Fibroblast of skin of abdomen (primary cell): Measurements from ENCODE around the gene ATG10.
"Not testable (repeated sequence)": the region's sequence is repeated elsewhere in the genome, so short reads cannot be mapped to it uniquely, and the experiment has no call there.

Source experiments
- DNase-seq: peaks from one replicate; pipeline ENCODE4 v3.0.0-alpha.2; 2013

The ATG10 gene

DNA sequence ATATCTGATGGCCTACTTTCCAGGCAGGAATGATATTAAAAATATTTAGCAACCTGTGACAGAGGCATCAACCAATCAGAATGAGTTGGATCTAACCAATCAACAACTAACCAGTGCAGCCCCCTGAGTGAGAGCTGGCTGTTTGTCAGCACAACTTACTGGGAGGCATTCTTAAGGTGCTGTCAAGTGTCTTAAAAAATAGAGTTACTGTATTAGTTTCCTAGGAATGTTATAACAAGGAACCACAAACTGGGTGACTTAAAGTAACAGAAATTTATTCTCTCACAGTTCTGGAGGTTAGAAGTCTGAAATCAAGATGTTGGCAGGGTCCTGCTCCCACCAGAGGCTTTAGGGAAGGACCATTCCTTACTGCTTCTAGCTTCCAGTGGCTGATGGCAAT, 85.2 kb downstream of the ATG10 start:
- peak; percentile 20 for DNase-seq

DNA sequence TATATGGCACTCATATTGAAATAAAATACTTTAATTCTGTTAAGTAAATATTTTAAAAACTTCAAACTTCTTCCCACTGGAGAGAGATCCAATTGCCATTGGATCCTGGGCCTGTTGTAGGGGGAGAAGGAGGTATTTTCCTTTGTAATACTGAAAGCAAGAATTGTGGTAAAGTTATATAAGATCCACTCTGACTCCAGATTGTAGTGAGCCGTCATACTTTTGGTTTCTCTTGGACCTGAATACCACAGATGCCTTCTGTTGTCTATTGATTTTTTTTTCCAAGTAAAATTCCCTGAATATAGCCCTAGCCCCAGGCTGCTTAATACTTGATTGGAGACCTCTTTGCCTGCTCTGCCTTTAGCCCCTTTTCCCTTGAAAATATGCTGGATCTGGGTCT, 86.9 kb downstream of the ATG10 start:
- peak; percentile 32 for DNase-seq

DNA sequence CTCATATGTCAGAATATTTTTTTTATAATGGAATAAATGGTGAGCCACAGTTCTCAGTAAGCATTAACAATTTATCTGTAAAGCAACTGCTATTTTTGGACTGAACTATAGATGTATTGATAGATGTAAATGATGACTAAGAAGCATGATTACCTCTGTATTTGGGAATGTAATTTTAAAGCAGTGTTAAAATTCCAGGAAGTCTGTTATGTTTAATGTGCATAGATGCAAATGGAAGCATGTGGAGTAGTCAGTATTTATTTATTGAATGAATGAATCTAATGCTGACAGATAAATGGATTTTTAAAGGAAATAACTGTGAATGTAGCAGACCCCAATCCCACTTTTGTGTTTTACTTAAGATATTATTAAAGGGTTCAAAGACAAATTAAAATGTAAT, 95.0 kb downstream of the ATG10 start:
- DNase-seq: peak; percentile 4

DNA sequence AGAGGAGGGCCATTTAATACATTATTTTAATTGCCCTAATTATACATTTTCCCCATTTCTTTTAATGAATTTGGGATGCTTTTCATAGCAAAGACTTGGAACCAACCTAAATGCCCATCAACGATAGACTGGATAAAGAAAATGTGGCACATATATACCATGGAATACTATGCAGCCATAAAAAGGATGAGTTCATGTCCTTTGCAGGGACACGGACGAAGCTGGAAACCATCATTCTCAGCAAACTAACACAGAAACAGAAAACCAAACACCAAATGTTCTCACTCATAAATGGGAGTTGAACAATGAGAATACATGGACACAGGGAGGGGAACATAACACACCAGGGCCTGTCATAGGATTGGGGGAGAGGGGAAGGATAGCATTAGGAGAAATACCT, 96.2 kb downstream of the ATG10 start:
- not testable (repeated sequence) for DNase-seq

DNA sequence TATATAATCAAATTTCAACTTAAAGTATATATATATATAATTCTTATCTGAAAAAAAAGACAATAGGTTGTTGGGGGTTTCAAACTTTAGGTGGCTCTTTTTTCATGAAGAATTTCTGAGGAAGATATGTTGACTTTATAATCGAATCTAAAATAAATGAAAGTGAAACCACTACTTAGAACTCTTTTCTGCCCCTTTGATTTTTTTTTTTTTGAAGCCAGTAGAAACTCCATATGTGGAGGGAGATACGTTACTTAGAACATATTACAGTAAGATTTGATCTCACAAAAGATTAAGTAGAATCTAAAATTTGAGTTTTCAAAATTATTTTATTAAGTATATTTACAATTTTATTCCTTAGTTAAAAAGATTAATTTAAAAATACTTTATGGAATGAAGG, 96.9 kb downstream of the ATG10 start:
- DNase-seq: no peak

DNA sequence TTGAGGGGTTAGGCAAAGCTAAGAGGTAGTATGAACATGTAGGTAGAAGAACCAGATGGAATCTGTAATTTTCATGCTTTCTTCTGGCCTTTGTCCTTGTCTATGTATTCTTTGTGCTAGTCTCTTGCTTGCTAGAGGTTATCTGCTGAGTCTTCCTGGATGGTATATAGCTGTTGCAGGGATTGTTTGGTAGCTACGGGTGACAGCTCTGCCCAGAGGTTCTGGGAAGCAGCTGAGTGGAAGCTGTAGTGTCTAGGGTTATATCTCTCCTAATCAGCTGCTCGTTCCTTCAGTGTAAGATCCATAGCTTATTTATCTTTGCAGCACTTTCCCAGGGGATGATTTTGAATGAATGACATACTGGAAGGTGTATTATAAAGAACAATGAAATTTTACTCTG, 100.3 kb downstream of the ATG10 start:
- no peak for DNase-seq

DNA sequence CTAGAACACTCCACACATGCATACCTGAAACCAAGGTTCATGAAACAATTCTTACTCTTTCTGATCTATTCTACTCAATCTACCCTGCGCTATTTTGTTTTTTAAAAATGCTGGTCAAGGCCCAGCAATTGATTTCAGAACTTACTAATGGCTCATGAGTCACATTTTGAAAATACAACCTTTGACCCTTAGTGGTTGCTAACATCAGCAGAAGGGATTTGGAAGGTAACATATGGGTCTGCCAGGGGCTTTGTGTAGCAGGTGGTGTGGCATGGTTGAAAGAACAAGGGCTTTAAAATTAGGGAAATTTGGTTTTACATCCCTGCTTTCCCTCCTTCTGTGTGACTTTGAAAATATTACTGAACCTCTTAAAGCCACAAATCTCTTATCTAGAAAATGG, 101.4 kb downstream of the ATG10 start:
- DNase-seq: no peak

DNA sequence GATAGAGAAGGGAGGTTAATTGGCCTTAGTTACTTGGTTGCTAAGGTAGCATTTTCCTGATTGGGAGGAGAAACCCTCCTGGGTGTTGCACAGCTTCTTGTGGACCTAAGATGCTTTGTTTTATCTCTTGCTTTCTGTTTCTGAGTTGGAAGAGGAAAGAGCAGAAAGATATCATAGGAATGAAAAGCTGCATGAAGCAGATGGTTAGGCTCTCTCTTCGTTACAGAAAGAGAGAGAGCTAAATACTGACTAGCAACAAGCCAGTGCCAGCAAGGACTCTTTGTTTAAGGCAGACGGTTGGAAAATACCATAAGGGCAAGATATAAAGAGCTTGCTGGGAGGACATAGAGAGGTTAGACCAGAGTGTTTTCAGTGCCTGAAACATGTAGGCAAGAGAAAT, 103.1 kb downstream of the ATG10 start:
- no peak for DNase-seq

DNA sequence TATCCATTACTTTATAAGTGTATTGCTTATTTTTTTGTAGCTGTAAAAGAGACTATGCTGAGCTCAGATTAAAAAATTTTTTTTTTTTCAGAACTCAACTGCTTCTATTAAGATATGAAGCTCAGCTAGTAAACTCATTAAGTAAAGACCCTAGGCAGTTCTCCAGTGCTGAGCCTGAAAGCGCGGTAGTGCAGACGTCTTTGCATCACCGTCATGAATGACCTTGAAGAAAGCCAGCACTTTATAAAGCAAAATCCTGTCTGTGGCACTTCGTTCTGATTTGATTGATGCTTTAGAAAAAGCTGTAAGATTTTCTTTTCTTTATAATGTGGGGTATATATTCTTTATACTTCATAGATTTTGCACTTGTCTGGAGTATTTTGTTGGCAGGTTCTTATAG, 105.7 kb downstream of the ATG10 start:
- no peak for DNase-seq

DNA sequence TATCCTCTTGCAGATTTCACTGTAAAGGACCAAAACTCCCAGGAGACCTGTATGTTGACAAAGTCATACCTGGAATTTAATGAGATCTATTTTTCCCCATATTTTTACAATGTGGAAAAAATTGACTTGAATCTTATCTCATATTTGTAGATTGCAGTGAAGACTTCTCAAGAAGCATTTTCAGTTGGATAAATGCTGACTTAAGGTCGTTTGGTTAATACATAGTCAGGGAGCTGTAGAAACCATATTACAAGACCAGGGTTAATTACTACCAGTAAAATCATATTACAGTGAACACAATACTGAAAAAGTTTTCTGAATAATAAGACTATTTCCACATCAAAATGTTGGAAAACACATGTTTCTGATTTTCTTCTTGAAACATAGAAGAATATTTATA, 119.8 kb downstream of the ATG10 start:
- DNase-seq: no peak

DNA sequence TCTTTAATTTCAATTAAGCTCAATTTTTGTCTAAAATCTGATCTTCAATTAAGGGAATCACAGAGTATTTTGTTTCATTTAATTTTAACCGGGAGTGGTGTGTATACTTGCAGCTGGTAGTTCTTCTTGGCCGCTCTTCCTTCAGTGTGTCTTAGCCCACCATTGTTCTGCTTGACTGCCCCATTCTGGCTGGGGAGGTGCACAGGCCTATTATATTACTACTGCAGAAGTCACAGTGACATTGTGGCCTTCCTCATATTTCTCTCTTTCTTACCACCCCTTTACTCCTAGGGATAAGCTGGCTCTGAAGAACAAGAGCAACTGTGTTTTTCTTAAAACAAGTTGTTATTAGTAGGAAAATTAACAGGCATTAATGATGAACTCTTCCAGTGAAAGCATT, 123.7 kb downstream of the ATG10 start:
- DNase-seq: no peak

DNA sequence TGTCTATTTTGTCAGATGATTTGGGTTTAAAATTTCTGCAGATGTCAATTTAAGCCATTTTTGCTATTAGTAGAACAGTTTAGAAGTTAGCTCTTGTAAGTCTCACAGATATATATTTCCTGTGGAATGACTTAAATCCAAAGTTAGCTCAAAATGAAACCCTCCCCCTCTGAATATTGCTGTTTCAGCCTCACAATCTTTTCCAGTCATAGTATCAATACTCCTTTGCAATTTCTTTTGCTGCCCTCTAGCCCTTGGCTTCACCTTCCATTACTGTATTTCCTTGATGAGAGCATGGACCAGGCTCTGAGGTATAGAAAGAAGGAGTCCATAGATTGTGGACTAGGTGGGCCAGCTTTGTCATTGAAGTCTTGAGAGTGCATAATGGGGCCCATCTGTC, 124.4 kb downstream of the ATG10 start:
- DNase-seq: no peak

DNA sequence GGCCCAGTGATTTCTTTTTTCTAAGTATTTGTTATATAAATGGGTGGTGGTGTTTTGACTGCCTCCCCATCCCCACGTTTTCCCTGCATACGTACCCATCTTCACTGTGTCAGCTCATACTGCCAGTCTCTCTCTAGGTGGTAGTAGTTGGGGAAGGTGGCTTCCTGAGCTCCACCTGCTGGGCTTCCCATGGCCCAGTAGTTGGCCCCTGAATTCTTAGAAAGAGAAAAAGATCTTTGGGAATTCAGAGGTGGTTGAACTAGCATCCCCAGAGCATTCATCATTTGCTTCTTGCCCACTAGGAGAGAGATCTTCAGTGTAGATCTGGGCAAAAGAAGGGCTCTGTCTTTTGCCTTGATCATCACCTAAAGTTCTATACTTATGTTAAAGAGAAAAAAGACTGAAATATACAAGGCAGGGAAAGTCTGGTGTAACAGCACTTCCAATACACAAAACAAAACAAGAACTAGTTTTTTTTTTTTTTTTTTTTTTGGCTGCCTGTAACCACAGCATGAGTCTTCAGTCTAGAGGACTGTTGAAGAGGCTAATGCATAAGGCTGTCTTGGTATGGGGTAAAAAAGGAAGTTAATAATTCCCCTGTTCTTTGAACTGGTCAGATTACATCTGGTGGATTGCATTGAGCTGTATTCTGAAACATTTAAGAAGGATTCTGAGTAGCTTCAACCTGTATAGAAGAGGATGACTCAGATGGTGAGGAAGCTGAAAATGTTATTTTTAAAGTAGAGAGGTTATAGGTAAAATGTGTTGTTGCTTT, 128.7 kb downstream of the ATG10 start:
- peak; percentile 33 for DNase-seq

DNA sequence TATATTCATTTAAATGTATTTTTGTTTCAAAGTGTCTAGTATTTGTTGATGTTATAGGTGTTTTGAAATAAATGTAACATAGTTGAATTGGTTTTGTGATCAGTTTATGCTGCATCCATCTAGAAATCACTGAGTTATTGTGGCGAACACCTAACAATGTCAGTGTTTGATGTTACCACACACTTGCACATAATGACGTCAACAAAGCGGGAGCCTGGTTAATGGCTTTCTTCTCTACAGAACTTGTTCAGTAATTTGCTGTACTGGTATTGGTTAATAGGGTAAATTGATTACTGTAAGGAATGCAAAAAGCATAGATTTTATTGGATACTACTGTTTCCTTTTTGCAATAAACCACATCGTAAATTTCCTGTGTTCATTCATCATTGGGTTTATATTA, 133.0 kb downstream of the ATG10 start:
- DNase-seq: no peak

DNA sequence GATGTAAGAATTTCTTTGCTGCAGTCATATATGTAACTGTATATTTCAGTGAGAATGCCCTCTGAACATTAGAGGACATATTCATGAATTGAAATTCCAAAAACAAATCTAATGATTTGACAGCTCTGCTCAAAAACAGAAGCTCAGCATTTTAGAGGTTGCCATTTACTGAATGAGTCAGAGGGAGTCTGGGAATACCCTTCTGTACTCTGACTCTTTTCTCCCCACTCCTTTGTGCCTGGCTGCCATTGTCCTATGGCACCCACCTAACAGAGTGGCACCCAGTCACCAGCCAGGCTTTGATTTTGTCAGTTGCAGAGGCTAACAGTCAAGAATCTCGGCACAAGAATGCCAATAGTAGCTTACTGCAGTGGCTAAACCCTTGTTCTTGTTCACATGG, 133.6 kb downstream of the ATG10 start:
- DNase-seq: no peak

DNA sequence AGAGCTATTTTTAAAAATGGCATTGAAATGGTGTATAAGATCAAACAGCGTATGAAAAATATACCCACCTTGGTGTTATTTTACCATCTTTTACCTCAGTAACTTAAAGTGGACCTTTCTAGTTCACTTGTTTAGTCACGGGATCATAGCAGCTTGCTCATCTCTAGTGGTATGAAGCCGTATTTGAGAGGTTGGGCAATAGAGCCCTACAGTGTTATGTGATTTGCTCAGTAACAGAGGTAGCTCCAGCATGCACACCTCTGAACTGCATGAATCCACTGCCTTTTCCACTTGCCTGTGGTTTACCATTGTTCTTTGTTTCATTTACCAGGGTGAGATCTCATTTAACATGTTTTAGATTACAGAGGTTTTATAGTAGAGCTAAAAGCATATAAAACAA, 134.4 kb downstream of the ATG10 start:
- no peak for DNase-seq

DNA sequence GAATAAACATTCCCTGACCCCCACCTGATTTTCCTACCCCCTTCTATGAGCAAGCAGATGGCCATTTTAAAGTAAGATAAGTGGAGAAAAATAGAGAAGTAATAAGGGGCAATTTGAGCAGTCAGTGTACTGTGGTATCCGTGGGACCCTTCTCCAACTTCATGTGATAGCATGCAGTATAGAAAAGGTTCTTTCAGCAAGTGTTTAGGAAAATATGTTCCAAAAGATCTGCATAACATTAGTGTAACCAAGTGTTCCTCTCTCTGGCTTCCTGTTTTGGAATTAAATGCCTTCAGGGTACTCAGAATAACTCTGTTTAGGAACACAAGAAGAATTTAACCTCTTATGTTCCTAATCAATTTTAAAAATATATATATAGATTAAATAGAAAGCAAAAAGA, 134.9 kb downstream of the ATG10 start:
- DNase-seq: no peak

DNA sequence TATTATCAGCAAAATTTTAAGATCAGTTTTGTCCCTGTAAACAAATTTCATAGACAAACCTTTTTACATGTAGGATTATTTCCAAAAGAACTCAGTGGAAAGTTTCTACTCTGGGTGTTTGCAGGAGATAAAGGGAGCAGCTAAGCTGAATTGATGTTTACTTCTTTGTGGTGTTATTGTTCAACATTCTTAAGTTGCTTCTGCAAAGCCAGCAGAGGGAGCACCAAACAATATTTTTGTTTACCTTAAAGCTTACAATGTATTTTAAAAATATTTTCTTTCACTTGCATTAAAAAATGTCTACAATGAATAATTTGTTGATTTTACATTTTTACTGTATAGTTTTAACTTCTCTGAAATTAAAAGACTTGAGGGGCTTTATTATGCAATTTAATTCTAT, 135.4 kb downstream of the ATG10 start:
- no peak for DNase-seq

DNA sequence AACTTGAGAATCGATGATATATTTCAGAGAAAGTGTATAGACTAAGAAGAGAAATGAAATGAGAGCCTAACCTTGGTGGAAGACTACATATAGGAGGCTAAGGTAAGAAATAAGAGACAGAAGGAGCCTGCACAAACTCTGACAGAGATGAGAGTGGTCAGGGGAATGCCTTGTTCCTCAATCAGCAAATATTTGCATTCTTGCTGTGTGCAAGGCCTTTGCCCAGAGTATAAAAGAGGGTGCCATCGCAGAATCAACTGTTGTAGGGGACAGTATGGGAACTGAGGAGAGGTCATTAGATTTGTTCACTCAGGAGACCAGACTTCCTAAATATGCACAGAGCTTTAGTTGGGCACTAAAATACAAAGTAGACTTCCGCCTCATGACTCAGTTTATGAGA, 137.2 kb downstream of the ATG10 start:
- no peak for DNase-seq

DNA sequence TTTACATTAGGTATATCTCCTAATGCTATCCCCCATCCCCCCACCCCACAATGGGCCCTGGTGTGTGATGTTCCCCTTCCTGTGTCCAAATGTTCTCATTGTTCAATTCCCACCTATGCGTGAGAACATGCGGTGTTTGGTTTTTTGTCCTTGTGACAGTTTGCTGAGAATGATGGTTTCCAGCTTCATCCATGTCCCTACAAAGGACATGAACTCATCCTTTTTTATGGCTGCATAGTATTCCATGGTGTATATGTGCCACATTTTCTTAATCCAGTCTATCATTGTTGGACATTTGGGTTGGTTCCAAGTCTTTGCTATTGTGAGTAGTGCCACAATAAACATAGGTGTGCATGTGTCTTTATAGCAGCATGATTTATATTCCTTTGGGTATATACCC, 138.1 kb downstream of the ATG10 start:
- not testable (repeated sequence) for DNase-seq

DNA sequence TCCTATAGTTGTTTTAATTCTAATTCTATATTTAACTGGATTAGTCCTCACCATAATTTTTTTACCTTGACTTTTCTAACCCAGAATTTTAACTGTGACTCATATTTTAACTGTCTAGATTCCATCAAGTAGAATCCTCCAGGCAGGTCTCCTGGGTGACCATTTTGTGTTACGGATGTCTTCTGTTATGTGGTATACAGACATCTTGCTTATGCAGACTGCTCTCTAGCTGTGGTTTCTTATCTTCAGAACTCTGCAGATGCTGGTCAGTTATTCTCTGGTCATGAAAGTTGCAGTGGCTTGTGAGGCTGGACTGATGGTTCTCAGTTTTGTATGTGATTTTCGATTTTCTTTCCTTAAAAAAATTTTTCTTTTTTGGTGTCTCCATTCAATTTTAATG, 139.4 kb downstream of the ATG10 start:
- DNase-seq: peak; percentile 28

DNA sequence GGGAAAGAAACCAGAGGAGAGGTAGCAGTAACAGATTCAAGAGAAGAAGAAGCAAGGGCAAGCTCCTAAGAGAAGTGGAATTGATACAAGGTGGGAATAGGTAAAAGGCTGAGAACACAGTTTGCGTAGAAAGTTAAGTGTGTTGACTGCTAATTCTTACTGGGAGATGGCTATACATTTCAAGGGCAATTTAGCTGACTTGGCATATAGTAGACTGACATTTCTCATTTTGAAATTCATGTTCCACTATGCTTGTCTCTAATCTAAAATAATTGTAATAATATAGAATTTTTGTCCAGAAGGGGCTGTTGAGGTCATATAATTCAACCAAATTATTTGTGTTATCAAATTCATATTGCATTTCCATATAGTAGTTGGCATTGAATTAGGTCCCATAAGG, 144.0 kb downstream of the ATG10 start:
- DNase-seq: no peak

DNA sequence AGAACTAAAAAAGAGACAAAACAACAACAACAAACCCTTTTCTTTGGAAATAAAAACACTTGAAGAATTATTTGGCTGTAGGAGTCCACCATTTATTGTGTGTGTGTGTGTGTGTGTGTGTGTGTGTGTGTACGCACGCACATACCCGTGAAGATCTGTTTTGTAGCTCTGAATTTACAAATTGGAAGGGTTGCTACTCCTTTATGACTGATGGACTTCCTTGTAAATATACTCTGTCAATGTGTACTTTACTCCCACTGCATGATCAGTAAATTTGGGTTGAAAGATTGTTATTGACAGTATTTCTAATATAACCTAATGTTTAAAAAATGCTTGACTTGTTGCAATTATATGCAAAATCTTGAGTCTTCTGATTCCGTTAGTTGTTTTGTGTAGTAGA, 148.1 kb downstream of the ATG10 start:
- DNase-seq: no peak

DNA sequence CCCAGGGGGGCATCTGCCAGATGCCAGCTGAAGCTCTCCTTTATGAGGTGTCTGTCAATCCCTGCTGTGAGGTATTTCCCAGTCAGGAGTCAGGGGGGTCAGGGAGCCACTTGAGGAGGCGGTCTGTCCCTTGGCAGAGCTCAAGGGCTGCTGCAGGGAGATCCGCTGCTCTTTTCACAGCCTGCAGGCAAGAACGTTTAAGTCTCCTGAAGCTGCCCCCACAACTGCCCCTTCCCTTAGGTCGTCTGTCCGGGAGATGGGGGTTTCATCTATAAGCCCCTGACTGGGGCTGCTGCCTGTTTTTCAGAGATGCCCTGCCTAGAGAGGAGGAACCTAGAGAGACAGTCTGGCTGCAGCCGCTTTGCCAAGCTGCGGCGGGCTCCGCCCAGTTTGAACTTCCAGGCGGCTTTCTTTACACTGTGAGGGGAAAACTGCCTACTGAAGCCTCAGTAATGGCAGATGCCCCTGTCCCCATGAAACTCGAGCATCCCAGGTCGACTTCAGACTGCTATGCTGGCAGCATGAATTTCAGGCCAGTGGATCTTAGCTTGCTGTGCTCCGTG, 158.0 kb downstream of the ATG10 start:
- DNase-seq: no peak

DNA sequence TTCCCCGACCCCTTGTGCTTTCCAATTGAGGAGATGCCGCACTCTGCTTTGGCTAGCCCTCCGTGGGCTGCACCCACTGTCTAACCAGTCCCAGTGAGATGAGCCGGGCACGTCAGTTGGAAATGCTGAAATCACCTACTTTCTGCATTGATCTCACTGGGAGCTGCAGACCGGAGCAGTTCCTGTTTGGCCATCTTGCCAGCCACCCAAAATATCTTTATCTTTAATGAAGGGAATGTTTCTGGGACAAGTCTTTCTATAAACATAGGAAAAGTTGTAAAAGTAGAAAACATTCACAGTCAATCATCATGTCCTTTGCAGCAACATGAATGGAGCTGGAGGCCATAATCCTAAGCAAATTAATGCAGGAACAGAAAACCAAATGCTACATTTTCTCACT, 158.8 kb downstream of the ATG10 start:
- no peak for DNase-seq
